H9 (cell line): ENCODE results near the gene IFNA5. TPM values are rescaled to one million over a fixed set of nuclear protein-coding genes. Genes with fewer than 3 reads are reported as not detected.

ENCODE experiments used
- DNase-seq: peaks from one replicate; pipeline ENCODE4 v3.0.0-alpha.2; 2017
- H2AFZ ChIP-seq: one replicate; pipeline ENCODE4 v1.6.1; 2013; ENCODE audit warnings: mild to moderate bottlenecking, low read length, control low read depth, moderate library complexity
- H2AK5ac ChIP-seq: 2 replicates; pipeline ENCODE4 v1.6.1; 2013; ENCODE audit warnings: low read length, control low read depth, mixed read lengths; ENCODE audit not compliant: insufficient read length
- H2BK120ac ChIP-seq: one replicate; pipeline ENCODE4 v1.6.1; 2013; ENCODE audit warnings: low read depth, mild to moderate bottlenecking, low read length, control low read depth, inconsistent platforms; ENCODE audit not compliant: poor library complexity, severe bottlenecking
- H2BK12ac ChIP-seq: 2 replicates; pipeline ENCODE4 v1.6.1; 2013; ENCODE audit warnings: low read length, control low read depth, mixed read lengths, low read depth; ENCODE audit not compliant: insufficient read length
- H2BK15ac ChIP-seq: 2 replicates; pipeline ENCODE4 v1.6.1; 2013; ENCODE audit warnings: low read depth, low read length, control low read depth
- H2BK20ac ChIP-seq: one replicate; pipeline ENCODE4 v1.6.1; 2013; ENCODE audit warnings: low read depth, mild to moderate bottlenecking, low read length, control low read depth, inconsistent platforms; ENCODE audit not compliant: poor library complexity, severe bottlenecking
- H2BK5ac ChIP-seq: 2 replicates; pipeline ENCODE4 v1.6.1; 2013; ENCODE audit warnings: low read length, control low read depth, mixed read lengths; ENCODE audit not compliant: insufficient read length
- H3K14ac ChIP-seq: 2 replicates; pipeline ENCODE4 v1.6.1; 2013; ENCODE audit warnings: low read length, control low read depth; ENCODE audit not compliant: insufficient read depth
- H3K18ac ChIP-seq: 2 replicates; pipeline ENCODE4 v1.6.1; 2013; ENCODE audit warnings: low read depth, mild to moderate bottlenecking, mixed read lengths, low read length, control low read depth; ENCODE audit not compliant: insufficient read length
- H3K23ac ChIP-seq: 2 replicates; pipeline ENCODE4 v1.6.1; 2013; ENCODE audit warnings: low read length, control low read depth, mixed read lengths, low read depth; ENCODE audit not compliant: insufficient read length
- H3K23me2 ChIP-seq: 2 replicates; pipeline ENCODE4 v1.6.1; 2013; ENCODE audit warnings: low read depth, mild to moderate bottlenecking, mixed read lengths, low read length, control low read depth; ENCODE audit not compliant: insufficient read length, poor library complexity, severe bottlenecking
- H3K27ac ChIP-seq: 2 replicates; pipeline ENCODE4 v1.5.1; 2013; ENCODE audit warnings: low read length, control low read depth, mixed read lengths, low read depth; ENCODE audit not compliant: insufficient read length
- H3K27me3 ChIP-seq: 2 replicates; pipeline ENCODE4 v1.6.1; 2013; ENCODE audit warnings: low read length, control low read depth, inconsistent platforms; ENCODE audit not compliant: insufficient read depth
- H3K4ac ChIP-seq: 2 replicates; pipeline ENCODE4 v1.6.1; 2013; ENCODE audit warnings: low read depth, mild to moderate bottlenecking, control low read depth, inconsistent platforms, low read length, moderate library complexity
- H3K4me1 ChIP-seq: 2 replicates; pipeline ENCODE4 v1.6.1; 2013; ENCODE audit warnings: low read length, control low read depth, inconsistent platforms; ENCODE audit not compliant: insufficient read depth
- H3K4me2 ChIP-seq: 2 replicates; pipeline ENCODE4 v1.6.1; 2013; ENCODE audit warnings: low read length, control low read depth, mixed read lengths; ENCODE audit not compliant: insufficient read length, insufficient read depth
- H3K56ac ChIP-seq: 2 replicates; pipeline ENCODE4 v1.6.1; 2013; ENCODE audit warnings: low read depth, mild to moderate bottlenecking, mixed read lengths, low read length, control low read depth; ENCODE audit not compliant: insufficient read length
- H3K79me1 ChIP-seq: 2 replicates; pipeline ENCODE4 v1.6.1; 2013; ENCODE audit warnings: low read depth, mild to moderate bottlenecking, moderate library complexity, low read length, control low read depth, inconsistent platforms; ENCODE audit not compliant: insufficient read depth, poor library complexity, severe bottlenecking
- H3K79me2 ChIP-seq: 2 replicates; pipeline ENCODE4 v1.6.1; 2013; ENCODE audit warnings: low read length, control low read depth, inconsistent platforms; ENCODE audit not compliant: insufficient read depth
- H3K9ac ChIP-seq: 2 replicates; pipeline ENCODE4 v1.6.1; 2013; ENCODE audit warnings: low read length, control low read depth, mixed read lengths; ENCODE audit not compliant: insufficient read length; ENCODE audit errors: extremely low read depth
- H3K9me3 ChIP-seq: one replicate; pipeline ENCODE4 v1.6.1; 2013; ENCODE audit warnings: low read depth, low read length, inconsistent platforms; ENCODE audit not compliant: control insufficient read depth
- H3T11ph ChIP-seq: one replicate; pipeline ENCODE4 v1.6.1; 2013; ENCODE audit warnings: mild to moderate bottlenecking, low read length, control low read depth, inconsistent platforms
- H4K20me1 ChIP-seq: one replicate; pipeline ENCODE4 v1.6.1; 2013; ENCODE audit not compliant: control insufficient read depth, insufficient read length, insufficient read depth
- H4K5ac ChIP-seq: 2 replicates; pipeline ENCODE4 v1.6.1; 2013; ENCODE audit warnings: low read depth, mild to moderate bottlenecking, mixed read lengths, low read length, control low read depth; ENCODE audit not compliant: insufficient read length
- H4K8ac ChIP-seq: replicated peaks from 2 replicates; pipeline ENCODE4 v1.6.1; 2013; ENCODE audit warnings: low read length, control low read depth, mixed read lengths, low read depth; ENCODE audit not compliant: insufficient read length
- H4K91ac ChIP-seq: 2 replicates; pipeline ENCODE4 v1.6.1; 2013; ENCODE audit warnings: low read depth, mild to moderate bottlenecking, moderate library complexity, mixed read lengths, low read length, control low read depth; ENCODE audit not compliant: insufficient read length
- H3K27ac Mint-ChIP-seq, 3 experiments: 2 replicates in 2 of 3; 3 replicates in 1 of 3; pipeline ENCODE4 v1.8.0; 2020 to 2021; ENCODE audit warnings: mixed read lengths in 3 of 3, mild to moderate bottlenecking in 1 of 3, moderate library complexity in 1 of 3
- H3K27me3 Mint-ChIP-seq: 2 replicates; pipeline ENCODE4 v1.8.0; 2021; ENCODE audit warnings: low read depth, mild to moderate bottlenecking, moderate library complexity, mixed read lengths
- H3K36me3 Mint-ChIP-seq, 3 experiments: 2 replicates in 2 of 3; 3 replicates in 1 of 3; pipeline ENCODE4 v1.8.0; 2020 to 2021; ENCODE audit warnings: low read depth in 3 of 3, mixed read lengths in 3 of 3; ENCODE audit not compliant: insufficient read depth in 1 of 3
- H3K4me1 Mint-ChIP-seq, 2 experiments: 2 replicates each; pipeline ENCODE4 v1.8.0; 2020; ENCODE audit warnings: mixed read lengths in 2 of 2
- H3K4me3 Mint-ChIP-seq, 2 experiments: 2 replicates in 1 of 2; 3 replicates in 1 of 2; pipeline ENCODE4 v1.8.0; 2020 to 2021; ENCODE audit warnings: mild to moderate bottlenecking in 2 of 2, mixed read lengths in 2 of 2, moderate library complexity in 1 of 2
- H3K9me3 Mint-ChIP-seq, 2 experiments: 2 replicates in 1 of 2; 3 replicates in 1 of 2; pipeline ENCODE4 v1.8.0; 2020; ENCODE audit warnings: mild to moderate bottlenecking in 2 of 2, mixed read lengths in 2 of 2, moderate library complexity in 1 of 2
- CTCF ChIP-seq: fragments of 200-600 bp; sonication (generic); conservative IDR thresholded peaks from 3 replicates; pipeline ENCODE4 v1.8.0; 2021; ENCODE audit warnings: antibody characterized with exemption, mild to moderate bottlenecking
- WGBS: extraction: QIAGEN DNeasy Blood & Tissue Kit; methylation state at CpG from one replicate; pipeline ENCODE4 v1.1.7; 2013; ENCODE audit warnings: missing lambda C conversion rate, low lambda C conversion rate, mixed read lengths; ENCODE audit not compliant: insufficient read length; ENCODE audit errors: extremely low coverage; 5-methylcytosine and 5-hydroxymethylcytosine counted together
- total RNA-seq: library from RNA; stranded (reverse); gene quantifications from 2 replicates; pipeline ENCODE4 v1.2.1, GENCODE V29; 2021

IFNA5 gene
- total RNA-seq, 1 experiment from 2014 or later: not detected

GRCh38 chr9:21311889-21312288 lies 6.8 kb upstream of the IFNA5 start:
- no peak overlapping the region for H2BK12ac ChIP-seq
- no peaks in the 10 kb centered on the region; a peak in 1 of 4 replicates for H3K4me1 Mint-ChIP-seq
- no peak overlapping the region for H3K18ac ChIP-seq
- DNase-seq: no peak
- peaks cover 7 to 8% of the 10 kb centered on the region in 2 experiments for H3K9me3 Mint-ChIP-seq
- no peaks in the 10 kb centered on the region for H3K79me2 ChIP-seq
- no peak overlapping the region for H3K4ac ChIP-seq
- no peak overlapping the region for H4K8ac ChIP-seq
- no peak overlapping the region for H3K4me3 Mint-ChIP-seq
- peaks cover 17% of the 10 kb centered on the region for H3K27me3 Mint-ChIP-seq
- no peak overlapping the region for H3K14ac ChIP-seq
- no peak overlapping the region for H2BK5ac ChIP-seq
- WGBS: no CpG with 5 or more reads among the region's 1 CpG
- H2BK120ac ChIP-seq: no peak overlapping the region
- no peak overlapping the region for H2AFZ ChIP-seq
- no peak overlapping the region for H4K5ac ChIP-seq
- H3K9me3 ChIP-seq: no peaks in the 10 kb centered on the region
- no peak for TF ChIP-seq CTCF
- no peak overlapping the region for H3K56ac ChIP-seq
- H3K27ac Mint-ChIP-seq: no peak overlapping the region
- H3K23ac ChIP-seq: no peak overlapping the region
- no peak overlapping the region for H3K9ac ChIP-seq
- H3K36me3 Mint-ChIP-seq: peaks cover 0 to 9% (median 4%) of the 10 kb centered on the region in 3 experiments; a peak in 4 of 7 replicates
- H3K4me1 ChIP-seq: no peaks in the 10 kb centered on the region
- no peaks in the 10 kb centered on the region for H3K27me3 ChIP-seq
- no peaks in the 10 kb centered on the region for H3K23me2 ChIP-seq
- no peak overlapping the region for H4K91ac ChIP-seq
- no peak overlapping the region for H3T11ph ChIP-seq
- no peak overlapping the region for H2AK5ac ChIP-seq
- no peak overlapping the region for H2BK20ac ChIP-seq
- no peaks in the 10 kb centered on the region for H4K20me1 ChIP-seq
- no peak overlapping the region for H3K27ac ChIP-seq
- no peak overlapping the region for H3K4me2 ChIP-seq
- no peak overlapping the region for H2BK15ac ChIP-seq
- H3K79me1 ChIP-seq: no peaks in the 10 kb centered on the region
